Right atrium auricular region (tissue), 2 donors: ENCODE results near the gene KLHDC1. TPM values are rescaled to one million over a fixed set of nuclear protein-coding genes. Genes with fewer than 3 reads are reported as not detected.
"Not testable (repeated sequence)": the region's sequence is repeated elsewhere in the genome, so short reads cannot be mapped to it uniquely, and the experiment has no call there.

Source experiments
- DNase-seq: peaks from one replicate; pipeline ENCODE4 v3.0.0-alpha.2; 2019; ENCODE audit warnings: low spot score
- H3K27ac ChIP-seq, 2 donors: fragments of 200-600 bp; sonication (generic); 1 replicate in 1 of 2; 2 replicates in 1 of 2; pipeline ENCODE4 v1.5.1; 2016 to 2019
- H3K27me3 ChIP-seq, 2 donors: fragments of 200-600 bp; sonication (generic); one replicate each; pipeline versions ENCODE4 v1.5.1 to v1.6.0; 2017 to 2019
- H3K36me3 ChIP-seq: fragments of 200-600 bp; sonication (generic); one replicate; pipeline ENCODE4 v1.5.1; 2016
- H3K4me1 ChIP-seq, 2 donors: fragments of 200-600 bp; sonication (generic); one replicate each; pipeline versions ENCODE4 v1.5.1 to v1.6.0; 2017 to 2019
- H3K4me3 ChIP-seq, 2 donors: fragments of 200-600 bp; sonication (generic); 1 replicate in 1 of 2; 2 replicates in 1 of 2; pipeline ENCODE4 v1.5.1; 2017 to 2019; ENCODE audit warnings: mild to moderate bottlenecking in 1 of 2, moderate library complexity in 1 of 2
- H3K9me3 ChIP-seq, 2 donors: fragments of 200-600 bp; sonication (generic); one replicate each; pipeline ENCODE4 v1.5.1; 2019
- total RNA-seq, 2 donors: library from RNA; depleted of rRNA; stranded (reverse); fragments of >200 nt; gene quantifications; one replicate each; pipeline ENCODE4 v1.1.0, GENCODE V29; 2016
- TF ChIP-seq, protein P1 (sequence below), 2 donors: fragments of 200-600 bp; sonication (generic); IDR thresholded peaks; one replicate each; pipeline ENCODE4 v1.5.1; 2019; ENCODE audit warnings: antibody characterized with exemption in 2 of 2

Gene KLHDC1
- total RNA-seq, 2 donors from 2014 or later: 5.5 to 9.4 TPM

DNA sequence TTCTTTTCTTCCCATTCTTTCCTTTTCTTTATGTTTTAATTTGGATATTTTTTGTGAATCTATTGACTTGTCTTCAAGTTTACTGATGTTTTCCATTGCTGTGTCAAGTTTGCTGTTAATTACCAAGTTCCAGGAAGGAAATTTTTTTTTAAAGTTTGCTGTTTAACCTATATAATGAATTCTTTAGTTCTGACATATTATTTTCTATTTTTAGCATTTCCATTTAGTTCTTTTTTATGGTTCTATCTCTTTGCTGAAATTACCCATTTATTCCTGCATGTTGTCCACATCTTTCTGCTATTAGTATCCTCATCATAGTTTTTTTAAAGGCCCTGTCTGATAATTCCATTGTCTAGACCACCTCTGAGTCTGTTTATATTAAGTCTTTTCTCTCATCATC, 27.8 kb downstream of the KLHDC1 start:
- no peaks in the 10 kb centered on the region for H3K9me3 ChIP-seq
- H3K4me3 ChIP-seq: no peak overlapping the region
- DNase-seq: no peak
- H3K4me1 ChIP-seq: no peaks in the 10 kb centered on the region
- peaks cover 30% of the 10 kb centered on the region for H3K36me3 ChIP-seq
- H3K27me3 ChIP-seq: no peaks in the 10 kb centered on the region
- no peak overlapping the region for H3K27ac ChIP-seq
- TF ChIP-seq, protein P1, sequence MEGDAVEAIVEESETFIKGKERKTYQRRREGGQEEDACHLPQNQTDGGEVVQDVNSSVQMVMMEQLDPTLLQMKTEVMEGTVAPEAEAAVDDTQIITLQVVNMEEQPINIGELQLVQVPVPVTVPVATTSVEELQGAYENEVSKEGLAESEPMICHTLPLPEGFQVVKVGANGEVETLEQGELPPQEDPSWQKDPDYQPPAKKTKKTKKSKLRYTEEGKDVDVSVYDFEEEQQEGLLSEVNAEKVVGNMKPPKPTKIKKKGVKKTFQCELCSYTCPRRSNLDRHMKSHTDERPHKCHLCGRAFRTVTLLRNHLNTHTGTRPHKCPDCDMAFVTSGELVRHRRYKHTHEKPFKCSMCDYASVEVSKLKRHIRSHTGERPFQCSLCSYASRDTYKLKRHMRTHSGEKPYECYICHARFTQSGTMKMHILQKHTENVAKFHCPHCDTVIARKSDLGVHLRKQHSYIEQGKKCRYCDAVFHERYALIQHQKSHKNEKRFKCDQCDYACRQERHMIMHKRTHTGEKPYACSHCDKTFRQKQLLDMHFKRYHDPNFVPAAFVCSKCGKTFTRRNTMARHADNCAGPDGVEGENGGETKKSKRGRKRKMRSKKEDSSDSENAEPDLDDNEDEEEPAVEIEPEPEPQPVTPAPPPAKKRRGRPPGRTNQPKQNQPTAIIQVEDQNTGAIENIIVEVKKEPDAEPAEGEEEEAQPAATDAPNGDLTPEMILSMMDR (IDR thresholded peaks at IDR 0.05): no peak

DNA sequence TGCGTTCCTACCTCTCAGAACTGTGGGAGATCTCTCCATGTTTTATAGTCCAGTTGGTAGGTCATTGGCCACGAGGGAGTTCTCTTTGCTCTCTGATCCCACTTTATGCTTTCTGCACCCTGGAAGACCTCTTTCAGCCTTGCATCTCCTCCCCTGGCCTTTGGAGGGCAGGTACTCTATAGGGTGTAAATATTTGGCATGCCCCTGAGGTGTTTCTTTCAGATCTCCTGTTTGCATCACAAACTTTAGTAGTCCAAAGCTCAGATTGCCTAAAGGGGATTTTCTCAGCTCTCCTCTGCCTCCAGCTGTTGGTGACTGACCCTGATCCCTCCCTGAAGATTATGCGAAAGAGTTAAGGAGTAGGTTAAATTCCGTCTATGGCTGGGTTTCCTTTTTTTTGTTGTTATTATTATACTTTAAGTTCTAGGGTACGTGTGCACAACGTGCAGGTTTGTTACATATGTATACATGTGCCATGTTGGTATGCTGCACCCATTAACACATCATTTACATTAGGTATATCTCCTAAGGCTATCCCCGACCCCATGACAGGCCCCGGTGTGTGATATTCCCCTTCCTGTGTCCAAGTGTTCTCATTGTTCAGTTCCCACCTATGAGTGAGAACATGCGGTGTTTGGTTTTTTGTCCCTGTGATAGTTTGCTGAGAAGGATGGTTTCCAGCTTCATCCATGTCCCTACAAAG, 29.0 kb downstream of the KLHDC1 start:
- H3K4me1 ChIP-seq, H3K27ac ChIP-seq, H3K4me3 ChIP-seq, H3K9me3 ChIP-seq, DNase-seq, H3K27me3 ChIP-seq: not testable (repeated sequence)
- H3K36me3 ChIP-seq: peaks cover 42% of the 10 kb centered on the region

DNA sequence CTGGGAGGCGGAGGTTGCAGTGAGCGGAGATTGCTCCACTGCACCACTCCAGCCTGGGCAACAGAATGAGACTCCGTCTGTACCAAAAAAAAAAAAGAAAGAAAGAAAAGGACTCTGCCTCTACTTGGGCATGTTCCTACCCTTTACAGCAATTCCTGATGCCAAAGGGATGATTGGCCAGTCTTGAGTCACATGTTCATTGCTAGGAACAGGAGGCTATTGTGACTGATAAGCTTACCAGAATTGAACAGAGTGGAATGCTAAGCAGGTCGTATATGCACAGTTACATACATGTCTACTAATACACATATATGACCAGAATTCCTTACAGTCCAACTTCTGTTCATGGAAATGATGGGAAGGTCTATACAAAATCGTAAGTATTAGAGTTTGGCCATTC, 34.3 kb downstream of the KLHDC1 start:
- Histone ChIP-seq H3K4me1 (no peaks in the 10 kb centered on the region), H3K27ac (no peak overlapping the region), H3K9me3 (no peaks in the 10 kb centered on the region), H3K27me3 (no peaks in the 10 kb centered on the region), H3K4me3 (no peak overlapping the region), H3K36me3 (peaks cover 56% of the 10 kb centered on the region)
- TF ChIP-seq, protein P1 (IDR thresholded peaks at IDR 0.05): no peak
- DNase-seq: no peak

DNA sequence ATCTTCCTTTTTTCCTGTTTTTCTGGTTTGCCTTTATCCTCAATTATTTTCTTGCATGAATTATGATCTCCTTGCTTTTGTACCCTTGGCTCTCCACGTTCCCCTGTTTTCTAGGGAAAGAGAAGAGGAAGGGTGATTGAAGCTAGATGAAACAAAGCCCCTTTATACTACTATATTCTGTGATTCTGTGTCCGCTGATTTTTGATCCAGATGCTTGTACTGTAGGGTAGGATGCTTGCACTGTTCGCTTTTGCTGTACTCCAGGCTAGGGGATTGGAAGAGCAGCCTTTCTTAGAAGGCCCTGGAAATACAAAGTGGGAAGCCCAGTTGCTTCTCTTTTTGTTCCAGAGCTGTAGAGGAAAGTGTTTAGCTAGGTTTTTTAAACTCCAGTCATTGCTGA, 40.0 kb downstream of the KLHDC1 start:
- Histone ChIP-seq H3K4me3 (no peak overlapping the region), H3K27me3 (no peaks in the 10 kb centered on the region), H3K9me3 (no peaks in the 10 kb centered on the region), H3K36me3 (peaks cover 23% of the 10 kb centered on the region), H3K27ac (no peak overlapping the region), H3K4me1 (no peaks in the 10 kb centered on the region)
- no peak for DNase-seq
- TF ChIP-seq, protein P1 (IDR thresholded peaks at IDR 0.05): no peak

DNA sequence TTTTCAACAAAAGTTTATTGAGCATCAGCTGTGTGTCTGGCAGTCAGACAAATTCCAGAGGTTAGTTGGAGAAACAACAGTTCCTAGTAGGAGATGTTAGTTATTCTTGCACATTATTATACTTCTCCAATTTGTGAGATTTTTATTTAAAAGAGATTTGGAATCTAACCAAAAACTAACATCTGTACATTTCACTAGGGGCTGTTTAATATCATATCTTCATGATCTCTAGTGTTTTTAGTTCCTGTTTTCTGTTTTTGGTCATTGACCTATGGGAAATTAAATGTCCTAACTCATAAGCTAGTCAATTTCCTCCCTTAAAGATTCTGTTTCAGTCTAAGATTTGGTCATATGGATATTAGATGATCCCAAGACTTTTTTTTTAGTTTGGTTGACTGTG, 40.9 kb downstream of the KLHDC1 start:
- H3K4me3 ChIP-seq: no peak overlapping the region
- no peaks in the 10 kb centered on the region for H3K9me3 ChIP-seq
- H3K27ac ChIP-seq: no peak overlapping the region
- H3K4me1 ChIP-seq: no peaks in the 10 kb centered on the region
- H3K36me3 ChIP-seq: peaks cover 20% of the 10 kb centered on the region
- TF ChIP-seq, protein P1 (IDR thresholded peaks at IDR 0.05): no peak
- DNase-seq: no peak
- no peaks in the 10 kb centered on the region for H3K27me3 ChIP-seq

DNA sequence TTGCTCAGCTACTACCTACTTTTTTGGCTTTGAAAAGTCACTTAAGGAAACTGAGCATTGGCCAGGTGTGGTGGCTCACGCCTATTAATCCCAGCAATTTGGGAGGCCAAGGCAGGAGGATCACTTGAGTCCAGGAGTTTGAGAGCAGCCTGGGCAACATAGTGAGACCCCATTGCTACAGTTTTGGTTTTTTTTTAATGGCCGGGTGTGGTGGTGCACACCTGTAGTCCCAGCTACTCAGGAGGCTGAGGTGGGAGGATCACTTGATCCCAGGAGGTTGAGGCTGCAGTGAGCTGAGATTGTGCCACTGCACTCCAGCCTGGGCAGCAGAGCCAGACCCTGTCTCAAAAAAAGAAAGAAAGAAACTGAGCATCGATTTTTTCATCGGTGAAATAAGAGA, 42.7 kb downstream of the KLHDC1 start:
- H3K9me3 ChIP-seq, H3K4me3 ChIP-seq, H3K27me3 ChIP-seq, H3K27ac ChIP-seq, DNase-seq, H3K4me1 ChIP-seq: not testable (repeated sequence)
- peaks cover 24% of the 10 kb centered on the region for H3K36me3 ChIP-seq

DNA sequence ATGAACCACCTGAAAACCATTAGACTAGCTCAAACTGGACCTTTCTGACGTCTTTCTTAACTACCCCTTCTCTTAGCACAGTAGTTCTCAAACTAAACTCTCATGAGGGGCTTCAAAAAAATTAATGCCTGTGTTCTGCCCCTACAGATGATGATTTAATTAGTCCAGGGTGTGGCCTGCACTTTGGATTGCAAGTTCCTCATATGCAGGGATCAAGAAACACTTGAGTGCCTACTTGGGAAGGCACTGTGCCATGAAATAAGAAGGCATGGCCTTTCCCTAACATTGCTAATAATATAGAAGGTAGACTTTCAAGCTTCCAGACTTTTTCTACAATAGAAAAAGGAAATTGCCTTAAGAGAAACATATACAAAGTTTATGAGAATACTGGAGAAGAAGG, 52.3 kb downstream of the KLHDC1 start:
- H3K9me3 ChIP-seq: no peaks in the 10 kb centered on the region
- peaks cover 39% of the 10 kb centered on the region for H3K36me3 ChIP-seq
- no peaks in the 10 kb centered on the region for H3K4me1 ChIP-seq
- TF ChIP-seq, protein P1 (IDR thresholded peaks at IDR 0.05): no peak
- H3K27ac ChIP-seq: no peak overlapping the region
- H3K4me3 ChIP-seq: no peak overlapping the region
- DNase-seq: no peak
- H3K27me3 ChIP-seq: no peaks in the 10 kb centered on the region

DNA sequence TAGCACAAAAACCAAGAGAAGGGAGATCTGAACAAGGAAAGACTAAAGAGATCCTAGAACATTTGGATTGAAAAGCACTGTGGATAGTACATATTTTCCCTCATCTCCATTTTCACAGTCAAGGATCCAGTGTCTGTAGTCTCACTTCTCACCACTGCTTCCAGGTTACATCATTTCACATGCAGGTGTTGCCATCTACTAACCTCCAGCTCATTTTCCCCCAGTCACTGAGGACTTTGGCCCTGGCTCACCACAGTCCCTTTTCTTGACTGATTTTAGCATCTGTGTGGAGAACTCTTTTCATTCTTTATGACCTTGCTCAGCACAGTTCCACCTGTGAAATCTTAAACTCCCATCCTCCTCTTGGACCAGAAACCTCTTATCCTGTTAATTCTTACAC, 53.6 kb downstream of the KLHDC1 start:
- peaks cover 32% of the 10 kb centered on the region for H3K36me3 ChIP-seq

More for the DNA sequence above, 53.6 kb downstream of the KLHDC1 start:
- not testable (repeated sequence) for DNase-seq, H3K4me1 ChIP-seq, H3K27ac ChIP-seq, H3K27me3 ChIP-seq, H3K9me3 ChIP-seq, H3K4me3 ChIP-seq
